ENCODE results near the gene KRTAP5-6.

The KRTAP5-6 gene

GRCh38 chr11:1734641-1735081 lies 37.7 kb downstream of the KRTAP5-6 start:
- DNase-seq = no peak

- DNase-seq = no peak
Measured at GRCh38 chr11:1735271-1735670, 38.3 kb downstream of the KRTAP5-6 start.

- no peak for DNase-seq
Measured at GRCh38 chr11:1736447-1736992, 39.5 kb downstream of the KRTAP5-6 start.

- no peak for DNase-seq
Measured at GRCh38 chr11:1737080-1737757, 40.2 kb downstream of the KRTAP5-6 start.

GRCh38 chr11:1738380-1738779 lies 41.4 kb downstream of the KRTAP5-6 start:
- DNase-seq = no peak

GRCh38 chr11:1739576-1739975 lies 42.6 kb downstream of the KRTAP5-6 start:
- no peak for DNase-seq

- no peak for DNase-seq
Measured at GRCh38 chr11:1740786-1741530, 44.0 kb downstream of the KRTAP5-6 start.

- no peak for DNase-seq
Measured at GRCh38 chr11:1741741-1742140, 44.7 kb downstream of the KRTAP5-6 start.

GRCh38 chr11:1742371-1742770 lies 45.4 kb downstream of the KRTAP5-6 start:
- no peak for DNase-seq

GRCh38 chr11:1742869-1743584 lies 46.0 kb downstream of the KRTAP5-6 start:
- no peak for DNase-seq

GRCh38 chr11:1743585-1744136 lies 46.7 kb downstream of the KRTAP5-6 start:
- no peak for DNase-seq

- DNase-seq = no peak
Measured at GRCh38 chr11:1744137-1744886, 47.3 kb downstream of the KRTAP5-6 start.

- DNase-seq = no peak
Measured at GRCh38 chr11:1744891-1745700, 48.1 kb downstream of the KRTAP5-6 start.

GRCh38 chr11:1745701-1746320 lies 48.8 kb downstream of the KRTAP5-6 start:
- DNase-seq = no peak

- no peak for DNase-seq
Measured at GRCh38 chr11:1746511-1746931, 49.5 kb downstream of the KRTAP5-6 start.

GRCh38 chr11:1746956-1747752 lies 50.2 kb downstream of the KRTAP5-6 start:
- no peak for DNase-seq
